NCI-H2196 treated with DMSO at 0.1 percent for 48 hours (cell line): ENCODE results near the gene LRGUK.
"Not testable (repeated sequence)": the region's sequence is repeated elsewhere in the genome, so short reads cannot be mapped to it uniquely, and the experiment has no call there.

Experiments
- DNase-seq: peaks from one replicate; lab custom pipeline; 2025; ENCODE audit not compliant: unreplicated experiment; lab: John Stamatoyannopoulos, UW

LRGUK gene, protein sequence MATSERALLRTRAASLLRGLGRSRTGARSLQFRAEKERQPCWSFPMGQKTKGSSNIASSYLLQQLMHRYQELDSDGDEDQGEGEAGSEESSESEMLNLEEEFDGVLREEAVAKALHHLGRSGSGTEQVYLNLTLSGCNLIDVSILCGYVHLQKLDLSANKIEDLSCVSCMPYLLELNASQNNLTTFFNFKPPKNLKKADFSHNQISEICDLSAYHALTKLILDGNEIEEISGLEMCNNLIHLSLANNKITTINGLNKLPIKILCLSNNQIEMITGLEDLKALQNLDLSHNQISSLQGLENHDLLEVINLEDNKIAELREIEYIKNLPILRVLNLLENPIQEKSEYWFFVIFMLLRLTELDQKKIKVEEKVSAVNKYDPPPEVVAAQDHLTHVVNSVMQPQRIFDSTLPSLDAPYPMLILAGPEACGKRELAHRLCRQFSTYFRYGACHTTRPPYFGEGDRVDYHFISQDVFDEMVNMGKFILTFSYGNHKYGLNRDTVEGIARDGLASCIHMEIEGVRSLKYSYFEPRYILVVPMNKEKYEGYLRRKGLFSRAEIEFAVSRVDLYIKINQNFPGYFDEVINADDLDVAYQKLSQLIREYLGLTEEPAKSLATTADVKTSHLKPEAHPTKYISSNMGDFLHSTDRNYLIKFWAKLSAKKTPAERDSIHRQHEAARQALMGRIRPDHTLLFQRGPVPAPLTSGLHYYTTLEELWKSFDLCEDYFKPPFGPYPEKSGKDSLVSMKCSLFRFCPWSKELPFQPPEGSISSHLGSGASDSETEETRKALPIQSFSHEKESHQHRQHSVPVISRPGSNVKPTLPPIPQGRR

GRCh38 chr7:134126966-134127848 lies at the start of gene LRGUK:
LRGUK (plus strand) TSS chr7:134127340; CDS start chr7:134127368, 28 bp downstream.
- DNase-seq, result peak; percentile 76

DNA sequence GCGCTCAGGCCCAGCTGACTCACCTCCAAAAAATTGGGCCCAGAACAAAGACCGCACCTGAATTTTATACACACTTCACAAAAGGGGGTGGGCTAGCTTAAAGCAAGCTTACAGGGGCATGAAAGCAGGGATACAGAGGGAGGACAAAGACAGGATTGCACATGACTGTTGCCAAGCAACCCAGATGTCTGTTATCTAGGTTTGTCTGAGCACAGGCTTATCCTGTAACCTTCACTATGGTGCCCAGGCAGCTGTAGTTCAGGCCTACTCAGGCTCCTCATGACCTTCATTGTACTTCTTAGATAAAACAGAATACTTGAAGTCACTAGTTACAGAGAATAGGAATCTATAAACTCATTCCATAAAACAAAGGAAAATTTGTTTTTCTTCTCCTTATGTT lies 49.6 kb upstream of the LRGUK start:
- DNase-seq, result not testable (repeated sequence)

- no peak for DNase-seq
Observed at GRCh38 chr7:134078991-134079390, 48.1 kb upstream of the LRGUK start.

GRCh38 chr7:134081695-134082094 lies 45.4 kb upstream of the LRGUK start:
- DNase-seq, result no peak

DNA sequence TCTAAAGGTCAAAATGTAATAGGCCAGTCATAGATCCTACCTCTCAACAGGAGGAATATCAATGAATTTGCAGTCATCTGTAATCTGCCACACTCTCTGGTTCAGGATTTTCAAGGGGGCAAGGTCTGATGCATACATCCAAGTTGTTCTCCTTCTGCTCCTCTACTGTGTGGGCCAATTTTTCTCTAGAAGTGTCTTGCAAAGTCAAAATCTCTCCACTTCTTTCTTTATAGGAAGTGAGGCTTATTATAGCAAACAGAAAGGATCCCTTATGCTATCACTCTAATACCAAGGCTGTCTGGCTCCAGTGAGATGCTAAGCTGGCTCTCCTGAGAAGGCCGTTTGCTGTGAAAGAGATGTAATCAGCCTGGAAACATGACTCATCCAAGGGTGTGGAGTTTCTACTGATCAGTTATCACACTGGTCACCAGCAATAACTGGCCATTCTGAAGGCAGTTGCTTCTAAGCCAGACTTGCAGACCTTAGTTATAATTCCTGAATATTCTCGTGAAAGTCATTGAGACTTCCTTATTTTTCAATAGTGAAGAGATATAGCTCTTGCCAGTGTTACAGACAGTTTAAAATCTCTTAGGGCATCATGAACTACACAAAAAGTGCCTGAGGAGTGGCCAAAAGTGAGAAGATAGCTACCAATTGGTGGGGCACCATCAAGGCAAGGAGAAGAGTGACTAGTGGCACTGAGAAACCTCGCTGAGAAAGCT lies 43.2 kb upstream of the LRGUK start:
- no peak for DNase-seq

GRCh38 chr7:134084488-134085144 lies 42.5 kb upstream of the LRGUK start:
- no peak for DNase-seq

DNA sequence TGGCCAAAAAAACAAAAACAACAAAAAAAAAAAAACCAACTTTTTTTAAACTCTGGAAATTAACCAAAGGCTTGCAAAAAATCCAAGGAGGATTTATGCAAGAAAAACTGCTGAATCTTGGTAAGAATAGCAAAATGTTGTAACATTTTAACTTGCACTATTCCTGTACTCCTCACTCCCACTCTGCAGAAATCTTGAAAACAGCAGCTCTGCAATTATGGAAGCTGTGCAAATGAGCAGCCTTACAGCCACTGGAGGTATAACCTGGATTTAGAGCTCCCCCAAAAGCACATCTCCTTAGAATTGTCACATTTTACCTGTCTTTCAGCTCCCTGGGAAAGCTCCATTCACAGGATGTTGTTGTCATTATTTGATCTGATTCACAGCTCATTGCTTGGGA lies 41.8 kb upstream of the LRGUK start:
- no peak for DNase-seq

DNA sequence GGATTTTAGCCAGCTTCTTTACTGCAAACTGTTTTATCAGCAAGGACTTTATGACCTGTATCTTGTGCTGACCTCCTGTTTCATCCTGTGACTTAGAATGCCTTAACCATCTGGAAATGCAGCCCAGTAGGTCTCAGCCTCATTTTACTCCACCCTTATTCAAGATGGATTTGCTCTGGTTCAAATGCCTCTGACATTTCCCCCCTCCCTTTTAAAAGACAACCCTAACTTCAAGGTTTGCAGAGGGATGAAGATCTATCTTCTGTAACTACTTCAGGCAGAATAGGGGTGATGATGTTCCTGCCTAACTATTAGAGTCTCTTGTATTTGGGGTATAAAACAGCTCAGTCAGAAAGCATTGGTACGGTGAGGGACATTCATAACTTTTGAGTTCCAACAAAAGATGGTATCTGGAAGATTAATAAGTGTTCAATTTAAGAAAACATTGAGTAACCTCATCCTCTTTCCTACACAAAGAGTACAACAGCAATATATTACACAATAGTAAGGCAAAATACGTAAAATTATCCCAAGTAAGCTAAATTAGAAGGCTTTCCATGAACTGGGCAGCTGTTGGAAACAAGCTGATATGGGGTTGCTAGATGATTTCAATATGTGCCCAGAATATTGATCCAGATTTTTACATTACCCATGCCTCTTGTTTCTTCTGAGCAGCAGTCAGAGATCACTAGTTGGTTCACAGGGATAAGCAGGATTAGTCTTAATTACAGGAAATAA lies 40.0 kb upstream of the LRGUK start:
- DNase-seq, result no peak

DNA sequence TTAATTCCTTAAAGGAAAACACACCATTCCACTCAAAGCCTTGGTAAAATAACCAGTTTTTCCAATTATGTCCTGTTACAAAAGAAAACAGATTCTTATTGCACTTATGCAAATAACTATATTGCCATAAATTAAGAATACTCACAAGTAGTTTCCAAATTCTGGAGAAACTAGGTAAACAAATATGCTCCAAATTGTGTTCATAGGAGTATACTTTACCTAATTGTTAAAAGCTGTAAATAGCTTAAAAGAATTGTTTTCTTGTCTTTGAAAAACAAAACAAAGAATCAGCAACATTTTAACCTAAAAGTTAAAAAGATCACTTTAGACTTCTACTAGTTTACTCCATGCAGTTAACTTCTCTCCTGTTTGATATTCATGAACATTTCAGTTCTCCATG lies 38.9 kb upstream of the LRGUK start:
- DNase-seq, result no peak

- DNase-seq, result no peak
Observed at GRCh38 chr7:134089446-134089845, 37.7 kb upstream of the LRGUK start.

DNA sequence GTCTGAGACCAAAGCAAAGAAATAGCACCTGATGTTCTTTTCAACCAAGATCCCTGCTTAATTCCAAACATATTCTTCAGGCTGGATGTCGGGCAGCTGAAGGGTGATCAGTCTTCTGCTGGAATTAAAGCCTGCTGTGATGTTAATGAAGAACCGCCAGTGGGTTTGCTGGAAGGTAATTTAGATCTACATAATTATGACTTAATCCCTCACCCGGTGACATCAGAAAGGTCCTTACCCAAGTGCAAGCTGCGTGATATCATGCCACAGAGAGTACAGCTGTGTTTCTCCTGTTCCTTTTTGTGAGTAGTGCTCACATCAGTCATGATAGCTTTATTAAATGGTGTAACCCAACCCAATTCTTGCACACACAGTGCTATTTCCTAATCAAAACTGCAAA lies 29.1 kb upstream of the LRGUK start:
- no peak for DNase-seq

GRCh38 chr7:134101716-134102115 lies 25.4 kb upstream of the LRGUK start:
- DNase-seq, result no peak

- DNase-seq, result no peak
Observed at GRCh38 chr7:134104166-134104565, 23.0 kb upstream of the LRGUK start.

DNA sequence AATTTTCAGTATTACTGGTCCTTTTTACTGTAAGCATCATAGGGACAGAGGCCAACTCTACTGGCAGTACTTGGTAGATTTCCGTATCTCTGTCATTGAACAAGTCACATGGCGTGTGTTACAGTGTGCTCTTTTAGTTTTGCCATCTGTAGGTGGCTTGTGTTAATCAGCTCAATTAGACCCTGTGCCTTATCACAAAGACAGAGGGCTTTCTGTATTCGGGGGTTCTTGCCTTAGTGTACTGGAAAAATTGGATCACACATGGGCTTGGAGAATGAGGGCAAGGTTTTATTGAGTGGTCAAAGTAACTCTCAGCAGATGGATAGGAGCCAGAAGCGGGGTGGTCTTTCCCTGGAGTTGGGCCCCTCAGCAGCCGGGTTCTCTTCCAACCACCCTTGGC lies 21.3 kb upstream of the LRGUK start:
- no peak for DNase-seq

DNA sequence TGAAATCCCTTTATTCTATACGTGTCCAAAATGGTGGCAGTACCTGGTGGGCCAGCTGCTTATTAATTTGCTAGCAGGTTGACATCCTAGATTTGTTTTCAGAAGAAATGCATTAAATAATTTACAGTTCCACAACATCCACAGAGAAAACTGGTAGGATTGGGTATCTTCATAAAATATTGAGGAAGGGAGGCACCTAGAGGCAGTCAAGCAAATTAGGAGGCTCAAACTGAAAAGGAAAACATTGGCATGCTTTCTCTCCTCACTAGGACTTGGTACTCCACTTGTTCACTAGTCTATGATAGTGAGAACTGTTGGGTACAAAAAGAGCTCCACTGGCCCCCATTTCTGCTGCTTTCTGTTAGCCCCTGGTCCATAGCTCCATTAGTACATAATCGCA lies 18.3 kb upstream of the LRGUK start:
- DNase-seq, result no peak

GRCh38 chr7:134113655-134114054 lies 13.5 kb upstream of the LRGUK start:
- no peak for DNase-seq

- no peak for DNase-seq
Observed at GRCh38 chr7:134114992-134115391, 12.1 kb upstream of the LRGUK start.

DNA sequence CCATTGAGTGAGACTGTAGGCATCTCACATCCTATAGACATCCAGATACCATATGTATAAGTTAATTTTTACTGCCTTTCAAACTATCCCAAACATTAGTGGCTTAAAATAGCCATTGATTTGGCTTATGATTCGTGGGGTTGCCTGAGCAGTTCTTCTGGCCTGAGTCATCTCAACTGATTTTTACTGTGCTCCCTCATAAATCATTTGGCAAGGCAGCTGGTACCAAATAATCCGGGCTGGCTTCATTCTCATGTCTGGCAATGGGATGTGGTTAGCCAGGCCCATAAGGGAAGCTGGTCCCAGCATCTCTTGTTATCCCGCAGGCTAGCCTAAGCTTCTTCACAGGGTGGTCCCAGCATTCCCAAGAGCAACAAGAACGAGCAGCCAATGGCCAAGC lies 6.7 kb upstream of the LRGUK start:
- no peak for DNase-seq

GRCh38 chr7:134121632-134122139 lies 5.5 kb upstream of the LRGUK start:
- no peak for DNase-seq
